ENCODE measurements around the gene LAMTOR4. TPM values are rescaled to one million over a fixed set of nuclear protein-coding genes. Genes with fewer than 3 reads are reported as not detected.
A peak's percentile ranks its signal among the peaks of the same experiment; 100 is the strongest.

LAMTOR4 gene
- total and polyA plus RNA-seq, 10 of the 15 experiments (the other 5 are each of a cell fraction or from before 2014, with no cell fraction given): 73.4 to 297 (median 196) TPM

DNA sequence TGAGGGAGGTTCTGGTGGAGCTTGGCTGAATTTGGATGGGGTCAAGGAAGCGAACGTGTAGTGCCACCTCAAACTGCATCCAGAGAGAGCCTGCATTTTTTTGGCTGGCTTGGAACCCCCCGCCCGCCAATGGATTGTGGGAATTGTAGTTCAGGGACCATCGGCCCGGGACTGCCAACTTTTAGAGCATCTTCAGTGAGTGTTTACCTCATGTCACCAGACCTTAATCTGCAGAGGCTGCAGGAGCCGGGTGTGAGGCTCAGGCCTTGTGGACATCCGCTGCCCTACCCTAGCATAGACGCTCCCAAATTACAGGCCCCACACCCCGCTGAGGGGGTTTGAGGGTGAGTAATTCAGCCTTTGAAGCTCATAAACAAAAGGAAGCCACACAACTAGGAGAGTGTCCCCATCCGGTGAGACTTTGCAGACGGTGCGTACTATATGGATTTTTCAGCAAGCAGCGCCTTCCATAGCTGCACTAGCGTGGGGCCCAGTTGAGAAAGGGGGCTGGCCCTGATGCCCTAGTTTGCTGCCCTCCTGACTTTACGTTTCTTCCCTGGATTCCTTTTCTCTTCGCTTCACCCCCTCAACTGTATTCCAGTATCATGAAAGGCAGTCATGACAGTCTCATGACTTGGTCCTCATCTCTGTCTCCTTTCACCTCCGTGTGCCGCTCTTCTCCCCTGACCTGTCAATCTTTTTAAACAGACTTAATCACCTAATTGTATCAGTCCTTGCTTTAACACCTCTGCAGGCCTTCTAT, 28.6 kb upstream of the LAMTOR4 start:
- SMC1A ChIA-PET (ENCODE audit: uncharacterized antibody, unreplicated experiment): interaction anchor here (1.4 to 1.6 kb wide), 3 partner anchors 10 to 207 kb away, joined by 3 to 4 read pairs (median 4); no protein-coding TSS in a partner anchor
- Histone ChIP-seq H3K4me2 (ENCODE audit: control insufficient read depth, insufficient read depth) (peak overlapping the region; percentile 64), H3K36me3 (ENCODE audit: control insufficient read depth in 2 of 2, insufficient read depth in 2 of 2, low read length in 1 of 2) (no peaks in the 10 kb centered on the region; a peak in 1 of 4 replicates), H4K20me1 (ENCODE audit: control insufficient read depth, insufficient read depth) (no peaks in the 10 kb centered on the region), H3K27me3 (replicated peaks in 1 of 2; ENCODE audit: control insufficient read depth in 2 of 2, insufficient read depth in 2 of 2, low read length in 1 of 2) (no peaks in the 10 kb centered on the region), H3K9ac (ENCODE audit: control insufficient read depth, insufficient read depth, low read length) (peak overlapping the region; percentile 85), H2AFZ (ENCODE audit: control insufficient read depth, low read depth, low read length) (peak overlapping the region; percentile 93), H3K4me1 (ENCODE audit: control insufficient read depth, insufficient read depth, low read length) (peaks cover 6% of the 10 kb centered on the region), H3K4me3 (peak overlapping the region; percentile 82), H3K9me3 (replicated peaks; ENCODE audit: control insufficient read depth, insufficient read depth, low read length) (no peaks in the 10 kb centered on the region), H3K27ac (ENCODE audit: control insufficient read depth, insufficient read depth) (peak overlapping the region; percentile 91; the same call in 1 of the 2 replicates), H3K79me2 (ENCODE audit: control insufficient read depth, insufficient read depth, low read length) (peaks cover 7% of the 10 kb centered on the region)
- 18% methylated on average over 19 of the region's 19 CpGs for whole genome bisulfite sequencing (ENCODE audit: insufficient coverage, insufficient replicate concordance, low lambda C conversion rate, missing lambda C conversion rate)
- CTCF ChIA-PET: interaction anchor here (0.6 to 1.8 kb wide), 5 partner anchors 9 to 123 kb away, joined by 3 to 4 read pairs (median 4); partner anchors contain the start of gene AP4M1
- ATAC-seq: peak; percentile 71
- POLR2A ChIA-PET: interaction anchor here (0.5 to 1.6 kb wide), 7 partner anchors 9 to 201 kb away, joined by 3 to 5 read pairs (median 3); partner anchors contain the start of genes MCM7 and TRIM4
- BruUV-seq (replicated peaks): TSS peak; percentile 85
- no peak for FAIRE-seq
- in situ Hi-C loops (cut with MboI) (no loop called here), intact Hi-C loops (cut with micrococcal nuclease; ENCODE audit: unreplicated experiment) (no loop called here)
- RAD21 ChIA-PET (ENCODE audit: unreplicated experiment): interaction anchor here (1.2 kb wide), 1 partner anchor 13 kb away, joined by 3 read pairs; no protein-coding TSS in a partner anchor
- DNase-seq (ENCODE audit: low read depth, low spot score): no peak
- TF ChIP-seq BACH1 (IDR thresholded peaks at IDR 0.05; ENCODE audit: borderline replicate concordance) (no peak), BRCA1 (IDR thresholded peaks at IDR 0.05; ENCODE audit: low read depth, low read length) (no peak), POLR2AphosphoS2 (IDR thresholded peaks at IDR 0.05; ENCODE audit: low read depth, low read length) (peak; percentile 19; the same call in 1 of the 2 replicates), SIN3A (IDR thresholded peaks at IDR 0.05; ENCODE audit: low read depth, low read length) (0 out of 2 replicates have a peak, but pooled peaks have one; percentile 45), SIX5 (IDR thresholded peaks at IDR 0.05; ENCODE audit: low read depth, low read length, severe bottlenecking) (peak; percentile 76), CREM (IDR thresholded peaks at IDR 0.05; ENCODE audit: low read depth) (peak; percentile 9; the same call in 1 of the 2 replicates), ETV6 (conservative IDR thresholded peaks at IDR 0.05 in 1 of 2, IDR thresholded peaks at IDR 0.05 in 1 of 2; ENCODE audit: borderline replicate concordance in 1 of 2, low read depth in 1 of 2) (no peak), IRF4 (IDR thresholded peaks at IDR 0.05; ENCODE audit: low read depth, low read length) (no peak), TCF3 (IDR thresholded peaks at IDR 0.05; ENCODE audit: borderline replicate concordance, insufficient read depth, low read depth, low read length) (no peak), ZNF384 (IDR thresholded peaks at IDR 0.05; ENCODE audit: borderline replicate concordance, low read depth, low read length) (peak; percentile 30; the same call in 1 of the 2 replicates)
- TF ChIP-seq, protein P1, sequence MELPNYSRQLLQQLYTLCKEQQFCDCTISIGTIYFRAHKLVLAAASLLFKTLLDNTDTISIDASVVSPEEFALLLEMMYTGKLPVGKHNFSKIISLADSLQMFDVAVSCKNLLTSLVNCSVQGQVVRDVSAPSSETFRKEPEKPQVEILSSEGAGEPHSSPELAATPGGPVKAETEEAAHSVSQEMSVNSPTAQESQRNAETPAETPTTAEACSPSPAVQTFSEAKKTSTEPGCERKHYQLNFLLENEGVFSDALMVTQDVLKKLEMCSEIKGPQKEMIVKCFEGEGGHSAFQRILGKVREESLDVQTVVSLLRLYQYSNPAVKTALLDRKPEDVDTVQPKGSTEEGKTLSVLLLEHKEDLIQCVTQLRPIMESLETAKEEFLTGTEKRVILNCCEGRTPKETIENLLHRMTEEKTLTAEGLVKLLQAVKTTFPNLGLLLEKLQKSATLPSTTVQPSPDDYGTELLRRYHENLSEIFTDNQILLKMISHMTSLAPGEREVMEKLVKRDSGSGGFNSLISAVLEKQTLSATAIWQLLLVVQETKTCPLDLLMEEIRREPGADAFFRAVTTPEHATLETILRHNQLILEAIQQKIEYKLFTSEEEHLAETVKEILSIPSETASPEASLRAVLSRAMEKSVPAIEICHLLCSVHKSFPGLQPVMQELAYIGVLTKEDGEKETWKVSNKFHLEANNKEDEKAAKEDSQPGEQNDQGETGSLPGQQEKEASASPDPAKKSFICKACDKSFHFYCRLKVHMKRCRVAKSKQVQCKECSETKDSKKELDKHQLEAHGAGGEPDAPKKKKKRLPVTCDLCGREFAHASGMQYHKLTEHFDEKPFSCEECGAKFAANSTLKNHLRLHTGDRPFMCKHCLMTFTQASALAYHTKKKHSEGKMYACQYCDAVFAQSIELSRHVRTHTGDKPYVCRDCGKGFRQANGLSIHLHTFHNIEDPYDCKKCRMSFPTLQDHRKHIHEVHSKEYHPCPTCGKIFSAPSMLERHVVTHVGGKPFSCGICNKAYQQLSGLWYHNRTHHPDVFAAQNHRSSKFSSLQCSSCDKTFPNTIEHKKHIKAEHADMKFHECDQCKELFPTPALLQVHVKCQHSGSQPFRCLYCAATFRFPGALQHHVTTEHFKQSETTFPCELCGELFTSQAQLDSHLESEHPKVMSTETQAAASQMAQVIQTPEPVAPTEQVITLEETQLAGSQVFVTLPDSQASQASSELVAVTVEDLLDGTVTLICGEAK (IDR thresholded peaks at IDR 0.05; ENCODE audit: borderline replicate concordance): no peak
- TF ChIP-seq, protein P2, sequence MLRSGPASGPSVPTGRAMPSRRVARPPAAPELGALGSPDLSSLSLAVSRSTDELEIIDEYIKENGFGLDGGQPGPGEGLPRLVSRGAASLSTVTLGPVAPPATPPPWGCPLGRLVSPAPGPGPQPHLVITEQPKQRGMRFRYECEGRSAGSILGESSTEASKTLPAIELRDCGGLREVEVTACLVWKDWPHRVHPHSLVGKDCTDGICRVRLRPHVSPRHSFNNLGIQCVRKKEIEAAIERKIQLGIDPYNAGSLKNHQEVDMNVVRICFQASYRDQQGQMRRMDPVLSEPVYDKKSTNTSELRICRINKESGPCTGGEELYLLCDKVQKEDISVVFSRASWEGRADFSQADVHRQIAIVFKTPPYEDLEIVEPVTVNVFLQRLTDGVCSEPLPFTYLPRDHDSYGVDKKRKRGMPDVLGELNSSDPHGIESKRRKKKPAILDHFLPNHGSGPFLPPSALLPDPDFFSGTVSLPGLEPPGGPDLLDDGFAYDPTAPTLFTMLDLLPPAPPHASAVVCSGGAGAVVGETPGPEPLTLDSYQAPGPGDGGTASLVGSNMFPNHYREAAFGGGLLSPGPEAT (IDR thresholded peaks at IDR 0.05; ENCODE audit: low read depth): no peak
- TF ChIP-seq, protein P3, sequence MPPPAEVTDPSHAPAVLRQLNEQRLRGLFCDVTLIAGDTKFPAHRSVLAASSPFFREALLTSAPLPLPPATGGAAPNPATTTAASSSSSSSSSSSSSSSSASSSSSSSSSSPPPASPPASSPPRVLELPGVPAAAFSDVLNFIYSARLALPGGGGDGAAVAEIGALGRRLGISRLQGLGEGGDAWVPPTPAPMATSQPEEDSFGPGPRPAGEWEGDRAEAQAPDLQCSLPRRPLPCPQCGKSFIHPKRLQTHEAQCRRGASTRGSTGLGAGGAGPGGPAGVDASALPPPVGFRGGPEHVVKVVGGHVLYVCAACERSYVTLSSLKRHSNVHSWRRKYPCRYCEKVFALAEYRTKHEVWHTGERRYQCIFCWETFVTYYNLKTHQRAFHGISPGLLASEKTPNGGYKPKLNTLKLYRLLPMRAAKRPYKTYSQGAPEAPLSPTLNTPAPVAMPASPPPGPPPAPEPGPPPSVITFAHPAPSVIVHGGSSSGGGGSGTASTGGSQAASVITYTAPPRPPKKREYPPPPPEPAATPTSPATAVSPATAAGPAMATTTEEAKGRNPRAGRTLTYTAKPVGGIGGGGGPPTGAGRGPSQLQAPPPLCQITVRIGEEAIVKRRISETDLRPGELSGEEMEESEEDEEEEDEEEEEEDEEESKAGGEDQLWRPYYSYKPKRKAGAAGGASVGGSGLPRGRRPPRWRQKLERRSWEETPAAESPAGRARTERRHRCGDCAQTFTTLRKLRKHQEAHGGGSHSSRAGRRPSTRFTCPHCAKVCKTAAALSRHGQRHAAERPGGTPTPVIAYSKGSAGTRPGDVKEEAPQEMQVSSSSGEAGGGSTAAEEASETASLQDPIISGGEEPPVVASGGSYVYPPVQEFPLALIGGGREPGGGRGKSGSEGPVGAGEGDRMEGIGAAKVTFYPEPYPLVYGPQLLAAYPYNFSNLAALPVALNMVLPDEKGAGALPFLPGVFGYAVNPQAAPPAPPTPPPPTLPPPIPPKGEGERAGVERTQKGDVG (CRISPR knock-in tag; IDR thresholded peaks at IDR 0.05): no peak

All from GM12878 (cell line).